Measurements from ENCODE around the gene AMBRA1.

Gene AMBRA1

GRCh38 chr11:46491661-46492330 is 102.0 kb downstream of the AMBRA1 start:
- no peak for DNase-seq
- in situ Hi-C loops (cut with MboI; ENCODE audit: low pct_unique_long_range_greater_than_20kb, low sequenced_read_pairs) = no loop called here

- in situ Hi-C loops (cut with MboI; ENCODE audit: low pct_unique_long_range_greater_than_20kb, low sequenced_read_pairs) = no loop called here
- no peak for DNase-seq
Observed at GRCh38 chr11:46490666-46491065, 103.2 kb downstream of the AMBRA1 start.

- in situ Hi-C loops (cut with MboI; ENCODE audit: low pct_unique_long_range_greater_than_20kb, low sequenced_read_pairs) = no loop called here
- no peak for DNase-seq
Observed at GRCh38 chr11:46489656-46490560, 103.9 kb downstream of the AMBRA1 start.

GRCh38 chr11:46485856-46486443 is 107.9 kb downstream of the AMBRA1 start:
- in situ Hi-C loops (cut with MboI; ENCODE audit: low pct_unique_long_range_greater_than_20kb, low sequenced_read_pairs) = no loop called here
- DNase-seq = no peak

- in situ Hi-C loops (cut with MboI; ENCODE audit: low pct_unique_long_range_greater_than_20kb, low sequenced_read_pairs) = no loop called here
- no peak for DNase-seq
Observed at GRCh38 chr11:46484101-46484500, 109.7 kb downstream of the AMBRA1 start.

GRCh38 chr11:46480909-46481308 is 112.9 kb downstream of the AMBRA1 start:
- DNase-seq = no peak
- in situ Hi-C loops (cut with MboI; ENCODE audit: low pct_unique_long_range_greater_than_20kb, low sequenced_read_pairs) = no loop called here

GRCh38 chr11:46480166-46480726 is 113.6 kb downstream of the AMBRA1 start:
- DNase-seq = no peak
- in situ Hi-C loops (cut with MboI; ENCODE audit: low pct_unique_long_range_greater_than_20kb, low sequenced_read_pairs) = no loop called here

- in situ Hi-C loops (cut with MboI; ENCODE audit: low pct_unique_long_range_greater_than_20kb, low sequenced_read_pairs) = no loop called here
- no peak for DNase-seq
Observed at GRCh38 chr11:46479601-46480000, 114.2 kb downstream of the AMBRA1 start.

- DNase-seq = no peak
- in situ Hi-C loops (cut with MboI; ENCODE audit: low pct_unique_long_range_greater_than_20kb, low sequenced_read_pairs) = no loop called here
Observed at GRCh38 chr11:46478196-46478595, 115.6 kb downstream of the AMBRA1 start.

GRCh38 chr11:46477136-46477535 is 116.7 kb downstream of the AMBRA1 start:
- in situ Hi-C loops (cut with MboI; ENCODE audit: low pct_unique_long_range_greater_than_20kb, low sequenced_read_pairs) = no loop called here

GRCh38 chr11:46475926-46476545 is 117.8 kb downstream of the AMBRA1 start:
- DNase-seq = no peak
- in situ Hi-C loops (cut with MboI; ENCODE audit: low pct_unique_long_range_greater_than_20kb, low sequenced_read_pairs) = no loop called here

More at GRCh38 chr11:46477136-46477535, 116.7 kb downstream of the AMBRA1 start:
- DNase-seq = no peak

- in situ Hi-C loops (cut with MboI; ENCODE audit: low pct_unique_long_range_greater_than_20kb, low sequenced_read_pairs) = no loop called here
Observed at GRCh38 chr11:46475051-46475925, 118.5 kb downstream of the AMBRA1 start.

GRCh38 chr11:46472662-46472994 is 121.2 kb downstream of the AMBRA1 start:
- no peak for DNase-seq

More at GRCh38 chr11:46475051-46475925, 118.5 kb downstream of the AMBRA1 start:
- no peak for DNase-seq

GRCh38 chr11:46471943-46472661 is 121.7 kb downstream of the AMBRA1 start:
- DNase-seq = no peak
- in situ Hi-C loops (cut with MboI; ENCODE audit: low pct_unique_long_range_greater_than_20kb, low sequenced_read_pairs) = no loop called here

More at GRCh38 chr11:46472662-46472994, 121.2 kb downstream of the AMBRA1 start:
- in situ Hi-C loops (cut with MboI; ENCODE audit: low pct_unique_long_range_greater_than_20kb, low sequenced_read_pairs) = no loop called here

GRCh38 chr11:46469926-46470325 is 123.9 kb downstream of the AMBRA1 start:
- in situ Hi-C loops (cut with MboI; ENCODE audit: low pct_unique_long_range_greater_than_20kb, low sequenced_read_pairs) = no loop called here
- no peak for DNase-seq

- in situ Hi-C loops (cut with MboI; ENCODE audit: low pct_unique_long_range_greater_than_20kb, low sequenced_read_pairs) = no loop called here
- DNase-seq = no peak
Observed at GRCh38 chr11:46465683-46466082, 128.1 kb downstream of the AMBRA1 start.

GRCh38 chr11:46463701-46464421 is 130.0 kb downstream of the AMBRA1 start:
- no peak for DNase-seq
- in situ Hi-C loops (cut with MboI; ENCODE audit: low pct_unique_long_range_greater_than_20kb, low sequenced_read_pairs) = no loop called here
